H1 (cell line): ENCODE results near the gene ZBTB9. TPM values are rescaled to one million over a fixed set of nuclear protein-coding genes. Genes with fewer than 3 reads are reported as not detected.

Experiments
- CTCF ChIA-PET: fragments of 300-600 bp; sonication (Branson Sonifier 250); formaldehyde crosslinking; loops from one replicate; lab custom pipeline; 2021; ENCODE audit not compliant: partially characterized antibody; lab: Charles Lee
- POLR2A ChIA-PET: fragments of 300-600 bp; sonication (Branson Sonifier 250); formaldehyde crosslinking; loops from one replicate; lab custom pipeline; 2021; ENCODE audit warnings: inconsistent platforms; ENCODE audit not compliant: partially characterized antibody; lab: Charles Lee
- DNase-seq, 2 experiments: peaks; one replicate each; pipeline versions ENCODE4 v3.0.0 to v3.0.0-alpha.2; 2010 to 2022; ENCODE audit warnings: low spot score in 2 of 2, low read depth in 1 of 2, mixed read lengths in 1 of 2
- FAIRE-seq: peaks from 2 replicates; lab custom pipeline; 2011; peaks lifted over from hg19 to GRCh38; lab: Jason Lieb, UNC
- H2AFZ ChIP-seq: 2 replicates; pipeline ENCODE4 v1.8.1; 2012; ENCODE audit warnings: low read length, inconsistent platforms
- H2AK5ac ChIP-seq: 2 replicates; pipeline ENCODE4 v1.6.1; 2013; ENCODE audit warnings: low read depth, low read length
- H2BK120ac ChIP-seq: replicated peaks from 2 replicates; pipeline ENCODE3; 2013; ENCODE audit warnings: low read depth, low read length, inconsistent platforms
- H2BK12ac ChIP-seq: 2 replicates; pipeline ENCODE4 v1.6.1; 2013; ENCODE audit warnings: low read depth, low read length
- H2BK15ac ChIP-seq: 2 replicates; pipeline ENCODE4 v1.6.1; 2013; ENCODE audit warnings: low read length
- H2BK20ac ChIP-seq: 2 replicates; pipeline ENCODE4 v1.6.1; 2013; ENCODE audit warnings: low read length
- H2BK5ac ChIP-seq: 2 replicates; pipeline ENCODE4 v1.6.1; 2013; ENCODE audit warnings: low read depth, low read length
- H3K14ac ChIP-seq: 2 replicates; pipeline ENCODE4 v1.6.1; 2013; ENCODE audit warnings: inconsistent platforms; ENCODE audit not compliant: insufficient read length
- H3K18ac ChIP-seq: 2 replicates; pipeline ENCODE4 v1.6.1; 2013; ENCODE audit warnings: low read length; ENCODE audit errors: extremely low read depth
- H3K23ac ChIP-seq: 2 replicates; pipeline ENCODE4 v1.6.1; 2013; ENCODE audit warnings: inconsistent platforms; ENCODE audit not compliant: insufficient read length
- H3K23me2 ChIP-seq: 2 replicates; pipeline ENCODE4 v1.6.1; 2013; ENCODE audit warnings: low read depth, low read length
- H3K27ac ChIP-seq: 2 replicates; pipeline ENCODE4 v1.6.1; 2011; ENCODE audit warnings: low read depth, low read length, inconsistent platforms
- H3K27me3 ChIP-seq, 4 experiments: replicated peaks in 1 of 4; 1 replicate in 1 of 4; 2 replicates in 3 of 4; pipeline versions ENCODE4 v1.6.1 to v1.8.1; 2011 to 2013; ENCODE audit warnings: low read length in 3 of 4, mild to moderate bottlenecking in 3 of 4, inconsistent platforms in 2 of 4, mixed read lengths in 2 of 4, moderate library complexity in 1 of 4; ENCODE audit not compliant: control insufficient read depth in 3 of 4, insufficient read depth in 3 of 4; ENCODE audit errors: extremely low read depth in 1 of 4
- H3K36me3 ChIP-seq, 4 experiments: 2 replicates each; pipeline versions ENCODE4 v1.6.1 to v1.8.1; 2011 to 2013; ENCODE audit warnings: mild to moderate bottlenecking in 4 of 4, low read length in 3 of 4, moderate library complexity in 2 of 4, control low read depth in 1 of 4, inconsistent platforms in 1 of 4; ENCODE audit not compliant: insufficient read depth in 4 of 4, control insufficient read depth in 2 of 4
- H3K4ac ChIP-seq: replicated peaks from 2 replicates; pipeline ENCODE3; 2013; ENCODE audit warnings: low read length, low read depth, mixed read lengths, inconsistent platforms; ENCODE audit not compliant: insufficient read length
- H3K4me1 ChIP-seq, 4 experiments: replicated peaks in 1 of 4; 1 replicate in 1 of 4; 2 replicates in 3 of 4; pipeline versions ENCODE4 v1.6.1 to v1.8.1; 2011 to 2013; ENCODE audit warnings: low read length in 3 of 4, inconsistent platforms in 2 of 4, mixed read lengths in 1 of 4; ENCODE audit not compliant: insufficient read depth in 4 of 4, control insufficient read depth in 3 of 4
- H3K4me2 ChIP-seq, 2 experiments: 2 replicates each; pipeline versions ENCODE4 v1.6.1 to v1.8.1; 2011 to 2013; ENCODE audit warnings: low read depth in 2 of 2, low read length in 2 of 2, control low read depth in 1 of 2, inconsistent platforms in 1 of 2, mild to moderate bottlenecking in 1 of 2; ENCODE audit not compliant: insufficient read depth in 1 of 2
- H3K4me3 ChIP-seq, 4 experiments: fragments of 200-600, 300-600 bp in 1 of 4; sonication (generic), shearing (Covaris generic), sonication (Bioruptor Twin) in 1 of 4; 2 replicates each; pipeline versions ENCODE4 v1.5.1 to v1.8.1; 2011 to 2016; ENCODE audit warnings: low read length in 4 of 4, low read depth in 3 of 4, control low read depth in 2 of 4, inconsistent platforms in 2 of 4, mild to moderate bottlenecking in 2 of 4, mixed read lengths in 1 of 4, moderate library complexity in 1 of 4; ENCODE audit not compliant: insufficient read depth in 2 of 4; ENCODE audit errors: extremely low read depth in 1 of 4
- H3K56ac ChIP-seq: replicated peaks from 2 replicates; pipeline ENCODE3; 2013; ENCODE audit warnings: low read depth, mild to moderate bottlenecking, mixed read lengths, low read length, inconsistent platforms; ENCODE audit not compliant: insufficient read length
- H3K79me1 ChIP-seq: 2 replicates; pipeline ENCODE4 v1.6.1; 2013; ENCODE audit warnings: low read depth, low read length, control low read depth
- H3K79me2 ChIP-seq, 2 experiments: 2 replicates each; pipeline versions ENCODE4 v1.6.1 to v1.8.1; 2012 to 2013; ENCODE audit warnings: low read length in 2 of 2, mild to moderate bottlenecking in 2 of 2, inconsistent platforms in 1 of 2; ENCODE audit not compliant: insufficient read depth in 2 of 2, control insufficient read depth in 1 of 2
- H3K9ac ChIP-seq, 4 experiments: replicated peaks in 1 of 4; 1 replicate in 1 of 4; 2 replicates in 3 of 4; pipeline versions ENCODE4 v1.6.1 to v1.8.1; 2011 to 2013; ENCODE audit warnings: low read depth in 3 of 4, low read length in 3 of 4, control low read depth in 2 of 4, mild to moderate bottlenecking in 2 of 4, moderate library complexity in 2 of 4, inconsistent platforms in 1 of 4; ENCODE audit errors: extremely low read depth in 1 of 4
- H3K9me3 ChIP-seq, 2 experiments: 2 replicates each; pipeline versions ENCODE4 v1.6.1 to v1.8.1; 2012 to 2013; ENCODE audit warnings: mild to moderate bottlenecking in 2 of 2, moderate library complexity in 2 of 2, control low read depth in 1 of 2, inconsistent platforms in 1 of 2, low read depth in 1 of 2, low read length in 1 of 2, mixed read lengths in 1 of 2; ENCODE audit not compliant: insufficient read depth in 2 of 2
- H4K20me1 ChIP-seq, 2 experiments: replicated peaks in 1 of 2; 2 replicates each; pipeline versions ENCODE3 to v1.8.1; 2011 to 2013; ENCODE audit warnings: inconsistent platforms in 2 of 2, low read length in 2 of 2, mild to moderate bottlenecking in 1 of 2; ENCODE audit not compliant: insufficient read depth in 2 of 2, control insufficient read depth in 1 of 2
- H4K5ac ChIP-seq: 2 replicates; pipeline ENCODE4 v1.6.1; 2013; ENCODE audit warnings: low read length, low read depth, mixed read lengths, inconsistent platforms; ENCODE audit not compliant: insufficient read length
- H4K8ac ChIP-seq: 2 replicates; pipeline ENCODE4 v1.8.0; 2013; ENCODE audit warnings: mild to moderate bottlenecking, moderate library complexity, low read length, inconsistent platforms; ENCODE audit not compliant: insufficient read depth; ENCODE audit errors: extremely low read depth
- H4K91ac ChIP-seq: replicated peaks from 2 replicates; pipeline ENCODE3; 2013; ENCODE audit warnings: low read length, mixed read lengths, inconsistent platforms; ENCODE audit not compliant: insufficient read length
- CREB1 ChIP-seq: IDR thresholded peaks from 2 replicates; pipeline ENCODE4 v1.6.1; 2012; ENCODE audit warnings: inconsistent platforms
- CTCF ChIP-seq, 3 experiments: IDR thresholded peaks; 1 replicate in 2 of 3; 2 replicates in 1 of 3; pipeline versions ENCODE4 v1.5.1 to v1.6.1; 2011; ENCODE audit warnings: low read length in 3 of 3, mild to moderate bottlenecking in 3 of 3, inconsistent platforms in 2 of 3, low read depth in 1 of 3, moderate library complexity in 1 of 3; ENCODE audit not compliant: insufficient read depth in 1 of 3; ENCODE audit errors: control extremely low read depth in 1 of 3
- POLR2A ChIP-seq, 2 experiments: IDR thresholded peaks; 1 replicate in 1 of 2; 2 replicates in 1 of 2; pipeline ENCODE4 v1.6.1; 2011; ENCODE audit warnings: low read depth in 2 of 2, low read length in 2 of 2, mild to moderate bottlenecking in 2 of 2; ENCODE audit errors: control extremely low read depth in 1 of 2
- POLR2AphosphoS5 ChIP-seq: IDR thresholded peaks from 2 replicates; pipeline ENCODE4 v1.6.1; 2011; ENCODE audit warnings: low read depth, low read length
- RAD21 ChIP-seq, 2 experiments: IDR thresholded peaks in 1 of 2; conservative IDR thresholded peaks in 1 of 2; 2 replicates each; pipeline ENCODE4 v1.6.1; 2011; ENCODE audit warnings: low read depth in 2 of 2, low read length in 2 of 2, improper control_type of control experiment in 1 of 2, inconsistent platforms in 1 of 2, mild to moderate bottlenecking in 1 of 2, moderate library complexity in 1 of 2
- WGBS, 2 experiments: shearing (Covaris generic) in 1 of 2; methylation state at CpG; one replicate each; pipeline versions ENCODE4 v1.1.6 to v1.1.7; 2013 to 2015; ENCODE audit warnings: low lambda C conversion rate in 2 of 2, mixed read lengths in 2 of 2, inconsistent platforms in 1 of 2, low coverage in 1 of 2, missing lambda C conversion rate in 1 of 2; ENCODE audit not compliant: insufficient replicate concordance in 2 of 2, insufficient coverage in 1 of 2, insufficient read length in 1 of 2; ENCODE audit errors: extremely low coverage in 1 of 2, missing lambda C conversion rate in 1 of 2; 5-methylcytosine and 5-hydroxymethylcytosine counted together
- polyA plus RNA-seq, 7 experiments: library from polyadenylated mRNA; depleted of rRNA in 3 of 7; stranded (reverse) in 5 of 7; unstranded in 2 of 7; fragments of >200 nt in 5 of 7; fragments of 200-250 nt in 2 of 7; gene quantifications; 1 replicate in 5 of 7; 2 replicates in 1 of 7; 4 replicates in 1 of 7; pipeline versions ENCODE4 v1.2.1 to v1.2.3, GENCODE V29; 2011 to 2013; ENCODE audit warnings: missing spikeins in 2 of 7, mixed read lengths in 2 of 7
- total RNA-seq: library from RNA; stranded (reverse); fragmentation: NEBNext Ultra II Directional; extraction: Animal tissue kit (Norgen Biotek cat#: 25700); gene quantifications from 2 replicates; pipeline ENCODE4 v1.2.1, GENCODE V29; 2021

The ZBTB9 gene
- total and polyA plus RNA-seq, 2 of the 8 experiments (the other 6 are each of a cell fraction or from before 2014, with no cell fraction given), result 16.9 to 20.2 TPM

DNA sequence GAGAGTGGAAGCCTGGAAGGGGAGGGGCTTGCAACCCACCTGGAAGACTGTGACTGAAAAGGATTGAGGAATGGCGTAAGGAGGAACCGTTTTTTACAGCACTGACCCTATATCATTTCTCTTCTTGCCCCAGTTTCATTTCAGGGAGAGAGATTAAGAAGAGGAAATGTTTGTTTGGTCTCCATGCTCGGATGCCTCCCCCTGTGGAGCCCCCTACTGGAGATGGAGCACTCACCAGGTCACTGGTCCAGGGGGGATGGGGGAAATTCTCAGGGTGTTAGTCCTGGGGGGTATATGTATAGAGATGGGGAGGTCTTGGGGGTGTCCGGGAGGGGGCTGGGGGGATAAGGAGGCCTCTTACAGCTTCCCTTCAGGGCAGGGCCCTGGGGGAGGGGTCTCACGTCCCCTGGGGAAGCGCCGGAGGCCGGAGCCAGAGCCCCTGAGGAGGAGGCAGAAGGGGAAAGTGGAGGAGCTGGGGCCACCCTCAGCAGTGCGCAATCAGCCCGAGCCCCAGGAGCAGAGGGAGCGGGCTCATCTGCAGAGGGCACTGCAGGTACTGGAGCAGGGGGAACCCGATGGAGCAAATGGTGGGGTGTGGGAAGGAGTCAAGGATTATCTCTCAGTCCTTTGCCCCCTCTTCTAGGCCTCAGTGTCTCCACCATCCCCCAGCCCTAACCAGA is 39.6 kb upstream of the ZBTB9 start:
- Histone ChIP-seq H3K14ac (no peak overlapping the region), H2AFZ (no peak overlapping the region), H4K20me1 (peaks cover 4 to 17% of the 10 kb centered on the region in 2 experiments), H3K18ac (no peak overlapping the region), H3K36me3 (peaks cover 7 to 45% (median 29%) of the 10 kb centered on the region in 4 experiments; a peak in 7 of 8 replicates), H2BK120ac (no peak overlapping the region), H2BK12ac (no peak overlapping the region), H3K27me3 (no peaks in the 10 kb centered on the region), H3K27ac (no peak overlapping the region), H4K5ac (no peak overlapping the region), H3K56ac (no peak overlapping the region), H3K4me2 (no peak overlapping the region; a peak in 2 of 4 replicates), H3K23ac (no peak overlapping the region), H3K4me3 (no peak overlapping the region), H3K79me2 (peaks cover 11 to 36% of the 10 kb centered on the region in 2 experiments), H3K9ac (no peak overlapping the region), H2BK20ac (no peak overlapping the region), H2BK15ac (no peak overlapping the region), H3K4me1 (peaks cover 8 to 31% (median 15%) of the 10 kb centered on the region in 4 experiments), H3K4ac (no peak overlapping the region), H2BK5ac (no peak overlapping the region), H3K79me1 (peaks cover 9% of the 10 kb centered on the region; the same call in 1 of the 2 replicates), H2AK5ac (no peak overlapping the region), H4K91ac (no peak overlapping the region), H4K8ac (peak overlapping the region; percentile 51; the same call in 1 of the 2 replicates), H3K9me3 (no peaks in the 10 kb centered on the region), H3K23me2 (peaks cover 20% of the 10 kb centered on the region)
- WGBS, 2 experiments, result 81% methylated on average over 5 of the region's 12 CpGs; no CpG with 5 or more reads in 1 of the 2 experiments
- CTCF ChIA-PET, result interaction anchor here (0.6 to 5.7 kb wide), 9 partner anchors 10 to 181 kb away, joined by 3 to 37 read pairs (median 4); partner anchors contain the start of genes ZBTB22 and ZBTB9
- TF ChIP-seq RAD21 (IDR thresholded peaks at IDR 0.05 in 1 of 2, conservative IDR thresholded peaks at IDR 0.05 in 1 of 2; ENCODE audit: low read depth in 2 of 2, low read length in 2 of 2) (peak in 1 of 2 experiments; percentile 28; a peak in 1 of 4 replicates), CTCF (IDR thresholded peaks at IDR 0.05; ENCODE audit: control extremely low read depth in 1 of 3, insufficient read depth in 1 of 3, low read depth in 1 of 3, low read length in 3 of 3) (peak in 2 of 3 experiments; percentile 44 to 45; a peak in 3 of 4 replicates), POLR2A (IDR thresholded peaks at IDR 0.05; ENCODE audit: control extremely low read depth in 1 of 2, low read depth in 2 of 2, low read length in 2 of 2) (peak in 1 of 2 experiments; percentile 57; a peak in 1 of 3 replicates), POLR2AphosphoS5 (peak; percentile 53; the same call in 1 of the 2 replicates), CREB1 (no peak)
- DNase-seq (peak in 1 of 2 experiments; percentile 52), FAIRE-seq (no peak)
- POLR2A ChIA-PET, result interaction anchor here (0.9 to 2.0 kb wide), 9 partner anchors 11 to 139 kb away, joined by 3 to 11 read pairs (median 5); partner anchors contain the start of gene B3GALT4
